NCI-H2107 treated with DMSO at 0.1 percent for 48 hours (cell line): ENCODE results near the gene CFAP74.

Experiments used
- DNase-seq: peaks from one replicate; lab custom pipeline; 2025; ENCODE audit not compliant: unreplicated experiment; lab: John Stamatoyannopoulos, UW

The CFAP74 gene

GRCh38 chr1:2019571-2020309, 16.2 kb upstream of the CFAP74 start:
- no peak for DNase-seq

GRCh38 chr1:2019172-2019543, 15.6 kb upstream of the CFAP74 start, which contains the start of gene GABRD:
Gene GABRD, plus strand, starts transcription at chr1:2019345. Its CDS starts 79 bp downstream, at chr1:2019424.
- no peak for DNase-seq

GRCh38 chr1:2018217-2019171, 14.9 kb upstream of the CFAP74 start:
- no peak for DNase-seq

GRCh38 chr1:2016123-2016522, 12.5 kb upstream of the CFAP74 start:
- no peak for DNase-seq

- no peak for DNase-seq
Observed at GRCh38 chr1:2014741-2015735, 11.5 kb upstream of the CFAP74 start.

GRCh38 chr1:2014181-2014580, 10.6 kb upstream of the CFAP74 start:
- DNase-seq: no peak

GRCh38 chr1:2009101-2010053, 5.8 kb upstream of the CFAP74 start:
- DNase-seq: no peak

GRCh38 chr1:2004856-2005255, 1.3 kb upstream of the CFAP74 start:
- no peak for DNase-seq

GRCh38 chr1:2001773-2002411, 1.7 kb downstream of the CFAP74 start:
- DNase-seq: no peak

- DNase-seq: no peak
Observed at GRCh38 chr1:2000850-2001249, 2.7 kb downstream of the CFAP74 start.

GRCh38 chr1:2000432-2000831, 3.2 kb downstream of the CFAP74 start:
- no peak for DNase-seq

- DNase-seq: no peak
Observed at GRCh38 chr1:1997576-1997975, 6.0 kb downstream of the CFAP74 start.

- no peak for DNase-seq
Observed at GRCh38 chr1:1996207-1996651, 7.4 kb downstream of the CFAP74 start.

GRCh38 chr1:1994536-1994935, 9.1 kb downstream of the CFAP74 start:
- DNase-seq: no peak

GRCh38 chr1:1990222-1990621, 13.4 kb downstream of the CFAP74 start:
- DNase-seq: no peak

GRCh38 chr1:1989789-1990188, 13.8 kb downstream of the CFAP74 start:
- no peak for DNase-seq

- no peak for DNase-seq
Observed at GRCh38 chr1:1989102-1989542, 14.5 kb downstream of the CFAP74 start.

- no peak for DNase-seq
Observed at GRCh38 chr1:1988061-1988945, 15.3 kb downstream of the CFAP74 start.
